NT2/D1 (cell line): ENCODE data around the gene EGFLAM.

ENCODE experiments used
- DNase-seq: peaks from one replicate; pipeline ENCODE4 v3.0.0-alpha.2; 2011; ENCODE audit warnings: low read depth, low spot score
- H3K27me3 ChIP-seq: 2 replicates; pipeline ENCODE4 v1.6.0; 2011; ENCODE audit warnings: mild to moderate bottlenecking; ENCODE audit not compliant: insufficient read length, insufficient read depth
- H3K36me3 ChIP-seq: 2 replicates; pipeline ENCODE4 v1.6.1; 2011; ENCODE audit warnings: mild to moderate bottlenecking, low read length, mixed read lengths; ENCODE audit not compliant: insufficient read depth, insufficient read length
- H3K4me1 ChIP-seq: 2 replicates; pipeline ENCODE4 v1.5.1; 2011; ENCODE audit not compliant: insufficient read depth, insufficient read length
- H3K4me3 ChIP-seq: 2 replicates; pipeline ENCODE4 v1.5.1; 2011; ENCODE audit warnings: low read depth; ENCODE audit not compliant: insufficient read length
- H3K9ac ChIP-seq: 2 replicates; pipeline ENCODE4 v1.6.0; 2011; ENCODE audit warnings: low read depth; ENCODE audit not compliant: insufficient read length
- H3K9me3 ChIP-seq: 2 replicates; pipeline ENCODE4 v1.5.1; 2011; ENCODE audit warnings: mild to moderate bottlenecking, low read length; ENCODE audit not compliant: insufficient read depth
- SUZ12 ChIP-seq: IDR thresholded peaks from 2 replicates; pipeline ENCODE4 v1.6.1; 2011; ENCODE audit not compliant: insufficient read length, insufficient read depth; ENCODE audit errors: extremely low read depth
- YY1 ChIP-seq: IDR thresholded peaks from 2 replicates; pipeline ENCODE4 v1.6.1; 2011; ENCODE audit not compliant: insufficient read length, insufficient read depth
- ZNF274 ChIP-seq: IDR thresholded peaks from 2 replicates; pipeline ENCODE4 v1.6.1; 2011; ENCODE audit warnings: mild to moderate bottlenecking, low read depth, low read length

EGFLAM gene

DNA sequence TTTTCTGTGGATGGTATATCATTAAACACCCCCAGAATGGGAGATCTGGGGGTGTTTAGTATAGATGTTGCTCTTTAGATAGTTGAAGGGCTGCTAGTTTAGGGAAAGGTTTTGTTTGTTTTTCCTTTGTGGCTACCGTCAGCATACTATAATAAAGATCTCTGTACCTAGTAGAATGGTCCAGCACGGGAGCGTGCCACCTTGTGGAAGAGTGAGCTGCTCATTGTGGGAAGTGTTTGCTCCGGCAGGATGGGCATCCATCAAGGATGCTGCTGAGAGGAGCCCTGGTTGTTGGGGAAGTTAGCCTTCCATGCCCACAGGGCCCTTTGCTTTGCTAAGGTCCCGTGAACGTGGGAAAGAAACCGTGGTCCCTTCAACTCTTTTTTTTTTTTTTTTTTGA is 185.0 kb downstream of the EGFLAM start:
- Histone ChIP-seq H3K36me3 (no peaks in the 10 kb centered on the region), H3K4me1 (no peaks in the 10 kb centered on the region), H3K4me3 (no peak overlapping the region), H3K9me3 (no peaks in the 10 kb centered on the region), H3K27me3 (no peaks in the 10 kb centered on the region), H3K9ac (no peak overlapping the region)
- TF ChIP-seq ZNF274 (no peak), SUZ12 (no peak), YY1 (no peak)
- DNase-seq, result no peak

DNA sequence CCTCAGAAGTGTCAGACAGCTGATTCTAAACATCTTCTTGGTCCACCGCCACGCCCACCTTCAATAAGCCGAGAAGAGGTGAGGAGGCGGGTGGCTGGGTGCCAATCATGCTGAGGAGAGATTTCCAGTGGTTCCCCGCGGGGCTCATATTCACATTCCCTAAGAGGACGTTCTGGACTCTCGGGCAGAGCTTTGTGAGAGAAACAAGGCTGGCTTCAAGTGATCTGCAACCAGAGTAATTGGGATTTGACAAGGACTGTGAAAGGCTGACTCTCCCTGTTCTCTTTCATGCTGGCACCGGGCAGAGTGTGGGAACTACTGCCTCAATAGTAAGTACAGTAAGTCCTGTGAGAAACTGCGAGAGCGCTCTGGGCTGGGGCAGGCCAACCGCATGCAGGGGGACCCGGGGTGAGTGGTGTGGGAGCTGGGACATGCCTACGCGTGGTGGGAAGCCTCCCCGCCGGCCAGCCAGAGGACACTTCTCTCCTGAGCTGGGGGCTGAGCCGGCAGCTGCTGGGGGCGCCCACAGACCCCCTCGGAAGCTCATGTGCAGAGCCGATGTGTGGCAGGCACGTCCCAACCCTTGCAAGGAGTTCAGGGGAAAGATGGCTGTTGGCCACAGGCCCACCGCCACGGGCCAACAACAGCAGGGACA is 187.1 kb downstream of the EGFLAM start:
- no peak overlapping the region for H3K9ac ChIP-seq
- no peak for DNase-seq
- H3K9me3 ChIP-seq, result no peaks in the 10 kb centered on the region
- TF ChIP-seq SUZ12 (no peak), ZNF274 (no peak), YY1 (no peak)
- no peaks in the 10 kb centered on the region for H3K36me3 ChIP-seq
- H3K4me1 ChIP-seq, result no peaks in the 10 kb centered on the region
- H3K4me3 ChIP-seq, result no peak overlapping the region
- H3K27me3 ChIP-seq, result no peaks in the 10 kb centered on the region

DNA sequence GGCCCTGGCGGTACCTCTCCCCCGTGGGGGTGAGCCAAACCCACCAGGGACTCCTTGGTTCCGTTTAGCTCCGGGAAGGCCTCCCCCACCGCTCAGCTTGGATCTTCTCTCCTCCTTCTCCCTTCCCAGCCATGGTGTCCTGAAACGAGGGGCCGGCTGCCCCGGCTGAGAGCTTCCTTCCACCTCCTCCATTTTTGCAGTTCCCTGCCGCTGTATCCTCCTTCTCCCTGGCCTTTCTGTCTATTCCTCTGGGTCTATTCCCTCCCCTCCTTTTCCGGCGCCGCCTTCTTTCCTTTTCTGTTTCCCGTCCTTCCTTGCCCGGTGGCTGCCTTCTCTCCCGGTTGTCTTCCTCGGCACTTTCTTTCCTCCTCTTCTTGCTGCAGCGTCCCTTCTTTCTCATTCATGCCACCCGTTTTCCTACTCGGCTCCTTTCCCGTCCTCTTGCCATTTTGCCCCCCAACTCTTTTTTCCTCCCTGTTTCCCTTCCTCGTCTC is 187.7 kb downstream of the EGFLAM start:
- no peak overlapping the region for H3K9ac ChIP-seq
- H3K27me3 ChIP-seq, result no peaks in the 10 kb centered on the region
- H3K4me1 ChIP-seq, result no peaks in the 10 kb centered on the region
- no peak for TF ChIP-seq YY1
- no peak for TF ChIP-seq ZNF274
- TF ChIP-seq SUZ12, result no peak
- H3K36me3 ChIP-seq, result no peaks in the 10 kb centered on the region
- no peaks in the 10 kb centered on the region for H3K9me3 ChIP-seq
- DNase-seq, result no peak
- H3K4me3 ChIP-seq, result no peak overlapping the region

DNA sequence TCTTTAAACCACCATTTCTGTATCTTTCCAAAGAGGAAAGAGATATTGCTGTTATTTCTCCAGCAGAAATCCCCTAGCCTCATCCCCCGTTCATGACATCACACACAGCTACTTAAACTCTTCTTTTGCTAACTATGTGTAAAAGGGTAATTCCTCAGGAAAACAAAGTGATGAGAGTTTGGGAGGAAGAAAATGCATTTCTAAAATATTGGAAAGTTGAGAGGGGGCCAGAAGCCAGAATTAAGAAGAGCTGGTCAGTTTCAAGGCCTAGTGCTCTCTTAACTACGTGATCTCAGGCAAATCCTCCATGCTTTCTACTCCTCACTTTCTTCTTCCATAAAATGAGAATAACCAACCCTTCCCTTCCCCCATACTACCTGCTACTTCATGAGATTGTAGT is 188.7 kb downstream of the EGFLAM start:
- H3K9me3 ChIP-seq, result no peaks in the 10 kb centered on the region
- H3K4me1 ChIP-seq, result no peaks in the 10 kb centered on the region
- no peaks in the 10 kb centered on the region for H3K27me3 ChIP-seq
- DNase-seq, result no peak
- no peak for TF ChIP-seq ZNF274
- TF ChIP-seq YY1, result no peak
- no peak for TF ChIP-seq SUZ12
- no peak overlapping the region for H3K9ac ChIP-seq
- H3K36me3 ChIP-seq, result no peaks in the 10 kb centered on the region
- H3K4me3 ChIP-seq, result no peak overlapping the region

DNA sequence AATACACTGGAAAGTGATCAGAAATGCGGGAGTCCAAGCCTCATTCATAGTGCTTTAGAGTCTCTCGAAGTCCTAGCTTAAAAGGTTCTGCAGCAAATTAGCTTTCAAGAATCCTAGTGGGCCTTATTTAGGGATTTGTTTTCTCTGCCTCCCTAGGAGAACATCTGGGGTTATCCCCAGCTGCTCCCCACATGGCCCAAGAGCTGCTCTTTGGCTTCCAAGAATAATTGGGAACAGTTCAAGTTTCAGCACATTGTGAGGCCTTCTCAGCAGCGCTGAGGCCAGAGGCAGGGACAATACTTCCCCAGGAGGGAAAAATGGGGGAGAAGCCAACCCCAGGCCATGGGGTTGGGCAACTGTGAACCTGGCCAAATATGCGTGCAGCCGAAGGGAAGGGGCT is 189.4 kb downstream of the EGFLAM start:
- H3K4me1 ChIP-seq, result no peaks in the 10 kb centered on the region
- H3K9ac ChIP-seq, result no peak overlapping the region
- no peaks in the 10 kb centered on the region for H3K9me3 ChIP-seq
- H3K36me3 ChIP-seq, result no peaks in the 10 kb centered on the region
- H3K4me3 ChIP-seq, result no peak overlapping the region
- no peak for DNase-seq
- no peak for TF ChIP-seq ZNF274
- TF ChIP-seq SUZ12, result no peak
- no peak for TF ChIP-seq YY1
- H3K27me3 ChIP-seq, result no peaks in the 10 kb centered on the region

DNA sequence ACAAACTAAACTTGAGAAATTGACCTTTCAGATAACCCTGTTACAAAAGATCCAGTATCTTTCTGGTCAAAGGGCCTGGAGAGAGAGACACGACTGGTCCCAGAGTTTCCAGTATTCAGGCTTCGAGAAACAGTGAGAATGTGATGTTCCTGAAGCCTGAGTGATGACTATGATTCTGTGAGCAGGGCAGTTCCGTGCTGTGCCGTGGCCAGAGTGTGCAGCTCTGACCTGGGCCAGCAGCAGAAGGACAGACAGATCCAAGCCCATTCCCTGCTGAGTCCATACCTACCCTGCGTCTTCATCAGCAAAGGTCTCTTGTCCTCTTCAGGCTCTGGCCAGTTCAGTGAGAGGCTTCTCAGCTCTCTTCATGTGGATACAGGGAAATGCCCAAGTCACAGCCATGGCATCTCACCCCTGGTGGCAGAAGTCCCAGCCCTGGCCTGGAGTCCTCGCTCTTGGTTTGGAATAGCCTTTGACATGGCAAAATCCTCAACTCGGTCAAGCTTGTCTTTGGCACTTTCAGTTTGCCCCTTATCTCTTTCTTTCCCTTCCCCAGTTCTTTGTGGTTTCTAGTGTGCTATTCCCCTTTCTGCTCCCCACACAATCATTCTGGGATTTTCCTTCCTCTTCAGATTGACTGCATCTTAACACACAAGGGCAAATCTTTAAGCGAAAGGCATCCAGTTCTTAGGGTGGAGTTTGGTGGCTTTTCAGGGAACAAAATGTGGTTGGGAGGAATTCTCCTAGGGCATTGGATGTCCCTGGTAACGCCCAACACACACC is 190.4 kb downstream of the EGFLAM start:
- Histone ChIP-seq H3K4me3 (no peak overlapping the region), H3K9ac (no peak overlapping the region), H3K27me3 (no peaks in the 10 kb centered on the region), H3K36me3 (no peaks in the 10 kb centered on the region), H3K4me1 (no peaks in the 10 kb centered on the region), H3K9me3 (no peaks in the 10 kb centered on the region)
- DNase-seq, result no peak
- TF ChIP-seq YY1 (no peak), ZNF274 (no peak), SUZ12 (no peak)

DNA sequence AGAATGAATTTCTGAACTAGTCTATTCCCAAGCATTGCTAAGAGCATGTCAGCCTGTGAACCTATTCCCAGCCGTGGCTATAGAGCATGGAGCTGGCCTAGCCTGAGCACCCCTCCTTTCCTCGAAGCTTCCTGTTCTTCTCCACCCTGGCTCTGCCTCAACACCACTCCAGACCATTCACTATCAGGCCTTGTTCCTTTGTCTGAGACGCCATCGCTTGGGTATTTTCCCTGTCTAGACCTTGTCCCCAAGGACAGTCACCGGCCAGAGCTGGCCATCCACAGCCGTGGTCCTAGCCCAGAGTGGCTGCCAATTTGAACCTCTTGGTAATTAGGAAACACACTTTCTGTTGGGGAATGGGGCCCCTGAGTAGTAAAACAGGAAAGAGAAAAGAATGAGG is 192.3 kb downstream of the EGFLAM start:
- no peak for TF ChIP-seq SUZ12
- Histone ChIP-seq H3K4me1 (no peaks in the 10 kb centered on the region), H3K9ac (no peak overlapping the region), H3K36me3 (no peaks in the 10 kb centered on the region), H3K9me3 (no peaks in the 10 kb centered on the region), H3K4me3 (no peak overlapping the region), H3K27me3 (no peaks in the 10 kb centered on the region)
- no peak for DNase-seq
